Glutamatergic neuron (in vitro differentiated cells): ENCODE results near the gene MEIS3. TPM values are rescaled to one million over a fixed set of nuclear protein-coding genes. Genes with fewer than 3 reads are reported as not detected.
A peak's percentile ranks its signal among the peaks of the same experiment; 100 is the strongest.

ENCODE experiments used
- DNase-seq: peaks from one replicate; pipeline ENCODE4 v3.0.0; 2022
- H3K27ac Mint-ChIP-seq: one replicate; pipeline ENCODE4 v1.8.0; 2020; ENCODE audit warnings: mild to moderate bottlenecking, mixed read lengths, inconsistent platforms; ENCODE audit not compliant: unreplicated experiment
- H3K27me3 Mint-ChIP-seq: one replicate; pipeline ENCODE4 v1.8.0; 2020; ENCODE audit warnings: mild to moderate bottlenecking, moderate library complexity, mixed read lengths, inconsistent platforms; ENCODE audit not compliant: unreplicated experiment
- H3K36me3 Mint-ChIP-seq: one replicate; pipeline ENCODE4 v1.8.0; 2020; ENCODE audit warnings: mild to moderate bottlenecking, mixed read lengths, inconsistent platforms; ENCODE audit not compliant: unreplicated experiment
- H3K4me1 Mint-ChIP-seq: one replicate; pipeline ENCODE4 v1.8.0; 2020; ENCODE audit warnings: mild to moderate bottlenecking, low read depth, mixed read lengths, inconsistent platforms; ENCODE audit not compliant: unreplicated experiment
- H3K4me3 Mint-ChIP-seq: one replicate; pipeline ENCODE4 v1.8.0; 2020; ENCODE audit warnings: mild to moderate bottlenecking, mixed read lengths, inconsistent platforms; ENCODE audit not compliant: unreplicated experiment
- H3K9me3 Mint-ChIP-seq: one replicate; pipeline ENCODE4 v1.8.0; 2020; ENCODE audit warnings: mild to moderate bottlenecking, moderate library complexity, mixed read lengths, inconsistent platforms; ENCODE audit not compliant: unreplicated experiment
- total RNA-seq: library from RNA; stranded (reverse); fragmentation: NEBNext Ultra II Directional; extraction: Animal tissue kit (Norgen Biotek cat#: 25700); gene quantifications from one replicate; pipeline ENCODE4 v1.2.1, GENCODE V29; 2021; ENCODE audit not compliant: unreplicated experiment
- TF ChIP-seq, protein P1 (sequence below): fragments of 200-600 bp; sonication (generic); IDR thresholded peaks from one replicate; pipeline ENCODE4 v1.5.0; 2021; ENCODE audit not compliant: partially characterized antibody, unreplicated experiment

MEIS3 gene
- total RNA-seq, 1 donor from 2014 or later, result 255 TPM

DNA sequence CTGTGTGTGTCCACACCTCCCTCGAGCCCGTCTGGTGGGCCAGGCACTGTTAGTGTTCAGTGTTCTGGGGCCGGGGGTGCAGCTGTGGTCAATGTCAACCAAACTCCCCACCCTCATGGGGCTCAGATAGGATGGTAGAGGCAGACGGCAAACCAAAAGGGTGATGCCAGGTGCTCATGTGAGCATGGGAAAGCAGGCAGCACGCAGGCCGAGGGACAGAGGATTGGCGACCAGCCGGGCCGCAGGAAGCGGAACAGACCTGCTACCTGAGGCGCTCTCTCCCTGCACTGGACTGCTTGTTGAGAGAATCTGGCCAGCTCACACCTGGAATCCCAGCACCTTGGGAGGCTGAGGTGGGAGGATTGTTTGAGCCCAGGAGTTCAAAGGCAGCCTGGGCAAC lies 41.1 kb downstream of the MEIS3 start:
- no peak for DNase-seq
- TF ChIP-seq, protein P1, sequence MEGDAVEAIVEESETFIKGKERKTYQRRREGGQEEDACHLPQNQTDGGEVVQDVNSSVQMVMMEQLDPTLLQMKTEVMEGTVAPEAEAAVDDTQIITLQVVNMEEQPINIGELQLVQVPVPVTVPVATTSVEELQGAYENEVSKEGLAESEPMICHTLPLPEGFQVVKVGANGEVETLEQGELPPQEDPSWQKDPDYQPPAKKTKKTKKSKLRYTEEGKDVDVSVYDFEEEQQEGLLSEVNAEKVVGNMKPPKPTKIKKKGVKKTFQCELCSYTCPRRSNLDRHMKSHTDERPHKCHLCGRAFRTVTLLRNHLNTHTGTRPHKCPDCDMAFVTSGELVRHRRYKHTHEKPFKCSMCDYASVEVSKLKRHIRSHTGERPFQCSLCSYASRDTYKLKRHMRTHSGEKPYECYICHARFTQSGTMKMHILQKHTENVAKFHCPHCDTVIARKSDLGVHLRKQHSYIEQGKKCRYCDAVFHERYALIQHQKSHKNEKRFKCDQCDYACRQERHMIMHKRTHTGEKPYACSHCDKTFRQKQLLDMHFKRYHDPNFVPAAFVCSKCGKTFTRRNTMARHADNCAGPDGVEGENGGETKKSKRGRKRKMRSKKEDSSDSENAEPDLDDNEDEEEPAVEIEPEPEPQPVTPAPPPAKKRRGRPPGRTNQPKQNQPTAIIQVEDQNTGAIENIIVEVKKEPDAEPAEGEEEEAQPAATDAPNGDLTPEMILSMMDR, result no peak
- no peak overlapping the region for H3K4me3 Mint-ChIP-seq
- H3K27ac Mint-ChIP-seq, result no peak overlapping the region
- peaks cover 14% of the 10 kb centered on the region for H3K4me1 Mint-ChIP-seq
- peaks cover 10% of the 10 kb centered on the region for H3K9me3 Mint-ChIP-seq
- peaks cover 11% of the 10 kb centered on the region for H3K27me3 Mint-ChIP-seq
- peaks cover 4% of the 10 kb centered on the region for H3K36me3 Mint-ChIP-seq

DNA sequence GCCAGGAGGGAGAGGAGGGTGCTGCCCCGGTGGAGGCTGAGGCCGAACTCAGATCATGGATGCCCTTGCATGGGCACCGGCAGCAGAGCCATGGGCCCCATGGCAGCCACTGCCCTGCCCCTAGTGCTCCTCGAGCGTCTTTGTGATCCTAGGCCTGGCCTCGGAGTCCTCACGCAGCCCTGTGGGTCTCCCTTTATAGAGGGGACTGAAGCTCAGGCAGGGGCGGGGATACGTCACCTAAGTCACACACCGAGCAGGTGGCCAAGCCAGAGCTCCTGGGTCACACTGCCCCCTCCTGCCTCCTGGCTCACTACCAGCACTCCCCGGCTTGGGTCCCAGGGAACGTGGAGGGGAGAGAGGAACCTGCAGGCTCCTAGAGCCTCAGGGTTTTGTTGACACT lies 41.5 kb downstream of the MEIS3 start:
- Mint-ChIP-seq H3K4me3 (no peak overlapping the region), H3K27me3 (peaks cover 8% of the 10 kb centered on the region), H3K9me3 (peaks cover 7% of the 10 kb centered on the region), H3K4me1 (peaks cover 11% of the 10 kb centered on the region), H3K27ac (no peak overlapping the region), H3K36me3 (peaks cover 4% of the 10 kb centered on the region)
- no peak for DNase-seq
- TF ChIP-seq, protein P1, result no peak

DNA sequence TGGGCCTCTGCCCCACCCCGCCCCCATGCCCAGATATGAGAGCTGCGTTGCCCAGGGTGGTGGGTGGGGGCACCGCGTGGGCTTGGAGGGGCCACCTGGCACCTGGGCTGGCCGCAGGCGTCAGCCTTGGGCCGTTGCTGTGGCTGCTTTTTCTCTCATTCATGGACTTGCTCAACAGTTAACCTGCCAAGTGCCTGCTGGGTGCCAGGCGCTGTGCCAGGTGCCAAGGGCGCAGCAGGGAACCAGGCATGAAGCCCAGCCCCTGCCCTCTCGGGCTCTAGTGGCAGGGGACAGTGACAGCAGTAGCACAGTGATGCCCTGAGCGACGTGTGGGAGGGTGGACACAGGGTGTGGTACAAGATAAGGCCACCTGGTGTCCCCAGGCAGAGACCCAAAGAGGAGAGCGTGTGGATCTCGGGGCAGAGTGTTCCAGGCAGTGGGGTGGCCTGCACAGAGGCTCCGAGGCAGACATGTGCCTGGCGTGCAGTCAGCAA lies 42.1 kb downstream of the MEIS3 start:
- DNase-seq, result no peak
- Mint-ChIP-seq H3K27ac (peak overlapping the region; percentile 64), H3K9me3 (peaks cover 7% of the 10 kb centered on the region), H3K36me3 (peaks cover 4% of the 10 kb centered on the region), H3K27me3 (peaks cover 10% of the 10 kb centered on the region), H3K4me3 (peak overlapping the region; percentile 55), H3K4me1 (peaks cover 11% of the 10 kb centered on the region)
- TF ChIP-seq, protein P1, result no peak

DNA sequence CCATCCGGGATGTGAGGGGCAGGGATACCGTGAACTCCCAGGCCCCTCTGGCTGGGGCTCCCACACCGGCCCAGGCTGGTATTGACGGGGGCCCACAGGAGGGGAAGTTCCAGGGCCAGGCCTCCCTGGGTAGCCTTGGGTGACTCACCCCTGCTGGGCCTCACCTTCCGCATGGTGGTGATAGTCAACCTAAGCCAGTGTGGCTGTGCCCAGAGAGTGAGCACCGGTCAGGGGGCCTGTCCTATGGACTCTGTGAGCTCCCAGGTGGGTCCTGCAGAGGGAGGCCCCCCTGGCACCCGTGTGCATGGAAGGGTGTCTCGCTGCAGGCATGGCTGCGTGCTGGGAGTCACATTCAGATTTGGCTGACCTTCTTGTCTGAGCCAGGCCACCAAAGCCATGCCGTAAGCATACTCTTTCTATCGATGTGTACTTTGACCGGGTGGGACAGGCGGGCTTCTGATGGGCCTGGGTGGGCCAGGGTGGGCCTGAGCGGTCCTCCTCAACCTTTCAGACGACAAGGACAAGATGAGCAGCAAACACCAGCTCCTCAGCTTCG lies 42.7 kb downstream of the MEIS3 start:
- peaks cover 13% of the 10 kb centered on the region for H3K27me3 Mint-ChIP-seq
- TF ChIP-seq, protein P1, result no peak
- no peak overlapping the region for H3K27ac Mint-ChIP-seq
- peaks cover 7% of the 10 kb centered on the region for H3K9me3 Mint-ChIP-seq
- H3K36me3 Mint-ChIP-seq, result peaks cover 4% of the 10 kb centered on the region
- peaks cover 10% of the 10 kb centered on the region for H3K4me1 Mint-ChIP-seq
- H3K4me3 Mint-ChIP-seq, result no peak overlapping the region
- DNase-seq, result no peak

DNA sequence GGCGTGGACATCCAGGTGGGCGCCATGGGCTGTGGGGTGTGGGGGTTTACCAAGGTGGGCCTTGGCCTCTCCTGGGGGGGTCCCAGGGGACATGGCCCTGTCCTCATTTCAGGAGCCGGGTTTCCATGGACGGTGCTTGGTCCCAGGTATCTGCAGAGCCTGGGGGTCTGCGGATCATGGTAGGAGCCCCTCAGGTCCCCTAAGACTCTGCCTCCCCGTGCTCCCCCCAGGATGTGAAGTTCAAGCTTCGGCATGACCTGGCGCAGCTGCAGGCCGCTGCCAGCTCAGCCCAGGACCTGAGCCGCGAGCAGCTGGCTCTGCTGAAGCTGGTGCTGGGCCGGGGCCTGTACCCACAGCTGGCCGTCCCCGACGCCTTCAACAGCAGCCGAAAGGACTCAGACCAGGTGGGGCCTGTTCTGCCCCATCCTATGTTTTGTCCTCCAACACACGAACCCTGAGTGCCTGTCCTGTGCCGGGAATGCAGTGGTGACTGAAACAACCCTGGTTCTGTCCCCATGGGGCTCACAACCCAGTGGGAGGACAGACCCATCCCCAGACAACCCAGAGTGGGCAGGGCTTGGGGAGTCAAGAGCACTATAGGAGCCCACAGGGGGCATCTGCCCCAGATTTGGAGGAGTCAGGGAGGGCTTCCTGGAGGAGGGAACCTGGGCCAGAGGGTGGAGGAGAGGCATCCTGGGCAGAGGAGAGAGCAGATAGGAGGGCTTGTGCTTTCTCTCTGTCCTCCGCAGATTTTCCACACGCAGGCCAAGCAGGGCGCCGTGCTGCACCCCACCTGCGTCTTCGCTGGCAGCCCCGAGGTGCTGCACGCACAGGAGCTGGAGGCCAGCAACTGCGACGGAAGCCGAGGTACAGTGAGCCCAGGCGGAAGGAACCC lies 43.4 kb downstream of the MEIS3 start:
- H3K4me1 Mint-ChIP-seq, result peaks cover 6% of the 10 kb centered on the region
- no peaks in the 10 kb centered on the region for H3K36me3 Mint-ChIP-seq
- TF ChIP-seq, protein P1, result no peak
- H3K4me3 Mint-ChIP-seq, result no peak overlapping the region
- no peak for DNase-seq
- H3K27ac Mint-ChIP-seq, result peak overlapping the region; percentile 28
- peaks cover 13% of the 10 kb centered on the region for H3K27me3 Mint-ChIP-seq
- H3K9me3 Mint-ChIP-seq, result peaks cover 6% of the 10 kb centered on the region
